NB4 (cell line): Measurements from ENCODE around the gene HCFC1.

Experiments
- DNase-seq: peaks from one replicate; pipeline ENCODE4 v3.0.0; 2010; ENCODE audit warnings: low read depth
- H3K4me3 ChIP-seq: one replicate; pipeline ENCODE4 v1.5.1; 2011; ENCODE audit warnings: mild to moderate bottlenecking, low read depth, low read length, moderate library complexity
- CTCF ChIP-seq: IDR thresholded peaks from one replicate; pipeline ENCODE4 v1.5.1; 2012; ENCODE audit warnings: low read depth, low read length
- MYC ChIP-seq: IDR thresholded peaks from 2 replicates; pipeline ENCODE4 v1.6.1; 2011; ENCODE audit warnings: low read depth, low read length
- POLR2A ChIP-seq: IDR thresholded peaks from 2 replicates; pipeline ENCODE4 v1.6.1; 2011; ENCODE audit warnings: mild to moderate bottlenecking; ENCODE audit not compliant: insufficient read length; ENCODE audit errors: extremely low read depth
- TF ChIP-seq, protein P1 (sequence below): IDR thresholded peaks from 2 replicates; pipeline ENCODE4 v1.6.1; 2011; ENCODE audit warnings: low read depth, low read length

The HCFC1 gene

DNA sequence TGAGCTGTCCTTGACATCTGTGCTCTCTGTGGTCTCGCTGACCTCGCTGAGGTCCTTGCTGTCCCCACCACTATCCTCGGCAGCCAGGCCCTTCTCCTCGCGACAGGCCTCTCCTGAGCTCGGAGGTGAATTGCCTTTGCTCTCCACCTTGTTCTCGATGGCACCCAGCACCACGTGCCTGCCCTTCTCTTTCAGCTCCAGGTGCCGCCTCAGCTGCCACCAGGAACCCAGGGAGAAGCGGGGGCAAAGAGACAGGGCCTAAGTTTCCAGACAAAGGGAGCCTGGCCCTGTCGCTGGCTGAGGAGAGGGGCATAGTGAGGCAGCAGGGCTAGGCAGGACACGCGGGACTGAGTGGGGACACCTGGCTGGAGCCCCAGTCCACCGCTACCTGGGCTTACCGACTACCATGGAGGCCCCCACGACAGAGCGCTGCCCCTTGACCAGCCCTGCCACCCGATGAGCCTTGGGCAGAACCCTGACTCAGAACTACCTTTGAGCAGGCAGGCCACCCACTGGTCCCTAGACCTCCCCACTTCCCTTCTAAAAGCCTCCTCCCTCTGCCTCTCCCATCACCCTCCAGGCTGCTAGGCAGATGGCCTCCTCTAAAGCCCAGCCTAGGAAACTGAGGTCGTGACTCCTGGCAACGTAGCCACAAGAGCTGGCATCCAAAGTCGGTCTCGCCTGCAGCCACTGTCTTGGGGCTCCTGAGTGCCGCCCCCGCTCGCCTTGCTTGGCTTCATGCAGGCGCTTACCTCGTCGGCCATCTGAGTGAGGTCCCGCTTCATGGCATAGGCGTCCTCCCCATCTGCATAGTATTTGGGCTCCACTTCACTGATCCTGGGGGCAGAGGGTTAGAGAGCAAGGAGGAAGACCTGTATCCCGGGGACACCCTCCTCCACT is 41.4 kb downstream of the HCFC1 start:
- no peak for TF ChIP-seq CTCF
- no peak for TF ChIP-seq MYC
- TF ChIP-seq POLR2A = no peak
- TF ChIP-seq, protein P1, sequence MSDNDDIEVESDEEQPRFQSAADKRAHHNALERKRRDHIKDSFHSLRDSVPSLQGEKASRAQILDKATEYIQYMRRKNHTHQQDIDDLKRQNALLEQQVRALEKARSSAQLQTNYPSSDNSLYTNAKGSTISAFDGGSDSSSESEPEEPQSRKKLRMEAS = no peak
- no peak overlapping the region for H3K4me3 ChIP-seq
- DNase-seq = no peak

- no peak for DNase-seq
- H3K4me3 ChIP-seq = peak overlapping the region; percentile 22
- TF ChIP-seq, protein P1 = no peak
- TF ChIP-seq POLR2A = no peak
- no peak for TF ChIP-seq CTCF
- TF ChIP-seq MYC = no peak
Observed at GRCh38 chrX:153929576-153929975, 42.0 kb downstream of the HCFC1 start.

- DNase-seq = no peak
- TF ChIP-seq MYC (no peak), CTCF (no peak), POLR2A (no peak)
- TF ChIP-seq, protein P1 = no peak
- H3K4me3 ChIP-seq = peak overlapping the region; percentile 22
Observed at GRCh38 chrX:153928846-153929245, 42.8 kb downstream of the HCFC1 start.

GRCh38 chrX:153927922-153928760 is 43.5 kb downstream of the HCFC1 start:
- TF ChIP-seq, protein P1 = peak; percentile 94
- TF ChIP-seq POLR2A (peak; percentile 46), CTCF (no peak), MYC (peak; percentile 42)
- peak overlapping the region; percentile 69 for H3K4me3 ChIP-seq
- DNase-seq = peak; percentile 98

- peak overlapping the region; percentile 69 for H3K4me3 ChIP-seq
- DNase-seq = no peak
- TF ChIP-seq MYC (no peak), POLR2A (no peak)
Observed at GRCh38 chrX:153927672-153927921, 44.0 kb downstream of the HCFC1 start.

- peak; percentile 94 for DNase-seq
Observed at GRCh38 chrX:153926858-153927671, 44.6 kb downstream of the HCFC1 start.

More at GRCh38 chrX:153926858-153927671, 44.6 kb downstream of the HCFC1 start:
- peak overlapping the region; percentile 69 for H3K4me3 ChIP-seq
- TF ChIP-seq MYC (peak; percentile 71), POLR2A (no peak), CTCF (no peak)
- TF ChIP-seq, protein P1 = peak; percentile 72
